Smooth muscle cell of the brain vasculature (primary cell): Measurements from ENCODE around the gene CDYL.

Experiments used
- DNase-seq: peaks from one replicate; pipeline ENCODE4 v3.0.0-alpha.2; 2012; ENCODE audit warnings: low read depth, low spot score

CDYL gene

DNA sequence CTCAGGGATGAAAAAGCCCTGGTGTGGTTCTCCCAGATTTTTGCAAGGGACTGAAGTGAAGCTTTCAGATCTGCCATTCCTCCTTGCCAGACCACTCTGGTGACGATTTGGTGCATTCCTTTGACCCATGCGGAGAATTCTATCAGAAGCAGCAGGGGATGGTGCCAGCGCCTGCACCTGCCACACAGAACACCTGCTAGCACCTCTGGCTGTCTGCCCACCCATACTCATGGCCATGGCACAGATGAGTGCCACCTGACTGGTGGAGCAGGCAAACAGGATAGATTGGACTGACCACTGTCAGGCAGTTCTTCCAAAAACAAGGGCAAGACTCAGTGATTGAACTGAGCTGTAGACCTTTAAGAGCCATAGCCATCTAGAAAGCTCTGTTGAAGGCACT, 107.1 kb downstream of the CDYL start:
- no peak for DNase-seq

DNA sequence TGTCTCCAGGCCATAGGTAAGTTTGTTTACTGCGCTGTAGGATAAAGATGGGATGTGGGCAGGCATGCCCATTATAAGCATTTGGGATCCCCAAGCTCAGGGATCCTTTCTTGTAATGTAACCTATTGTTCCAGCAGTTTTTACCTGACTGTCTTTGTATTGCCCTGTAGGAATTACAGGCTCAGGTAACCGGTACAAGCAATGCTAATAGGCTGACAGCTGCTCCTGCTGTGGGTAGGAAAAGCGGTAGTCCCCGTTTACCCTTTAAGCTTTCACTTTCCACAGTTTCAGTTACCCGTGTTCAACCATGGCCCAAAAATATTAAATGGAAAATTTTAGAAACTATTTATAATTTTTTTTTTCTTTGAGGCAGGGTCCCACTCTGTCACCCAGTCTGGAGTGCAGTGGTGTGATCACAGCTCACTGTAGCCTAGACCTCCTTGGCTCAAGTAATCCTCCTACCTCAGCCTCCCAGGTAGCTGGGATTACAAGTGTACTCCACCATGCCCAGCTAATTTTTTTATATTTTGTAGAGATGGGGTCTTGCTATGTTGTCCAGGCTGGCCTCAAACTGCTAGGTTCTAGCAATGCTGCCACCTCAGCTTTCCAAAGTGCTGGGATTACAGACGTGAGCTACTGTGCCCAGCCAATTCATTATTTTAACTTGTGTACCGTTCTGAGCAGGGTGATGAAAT, 108.6 kb downstream of the CDYL start:
- no peak for DNase-seq

DNA sequence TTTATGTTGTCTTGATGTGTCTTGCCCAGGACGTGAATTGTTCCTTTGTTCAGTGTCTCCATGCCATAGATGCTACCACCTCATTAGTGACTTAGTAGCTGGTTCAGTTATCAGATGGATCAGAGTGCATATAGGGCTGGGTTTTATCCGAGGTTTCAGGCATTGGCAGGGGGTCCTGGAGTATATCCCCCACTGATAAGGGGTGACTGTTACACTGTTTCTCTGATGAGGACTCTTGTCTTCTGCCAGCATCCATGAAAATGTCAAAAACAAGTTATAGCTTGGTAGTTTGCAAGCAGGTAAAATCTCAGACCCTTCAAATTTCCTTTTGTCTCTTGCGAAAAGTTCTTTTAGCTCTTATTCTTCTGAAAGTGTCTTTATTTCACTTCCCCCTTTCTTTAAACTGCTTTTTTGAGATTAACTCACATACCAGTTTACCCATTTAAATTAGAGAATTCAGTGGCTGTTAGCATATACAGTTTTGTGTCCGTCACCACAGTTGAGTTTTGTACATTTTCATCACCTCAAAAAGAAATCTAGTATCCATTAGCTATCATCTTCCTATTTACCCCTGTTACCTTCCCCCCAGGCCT, 109.2 kb downstream of the CDYL start:
- DNase-seq: no peak

DNA sequence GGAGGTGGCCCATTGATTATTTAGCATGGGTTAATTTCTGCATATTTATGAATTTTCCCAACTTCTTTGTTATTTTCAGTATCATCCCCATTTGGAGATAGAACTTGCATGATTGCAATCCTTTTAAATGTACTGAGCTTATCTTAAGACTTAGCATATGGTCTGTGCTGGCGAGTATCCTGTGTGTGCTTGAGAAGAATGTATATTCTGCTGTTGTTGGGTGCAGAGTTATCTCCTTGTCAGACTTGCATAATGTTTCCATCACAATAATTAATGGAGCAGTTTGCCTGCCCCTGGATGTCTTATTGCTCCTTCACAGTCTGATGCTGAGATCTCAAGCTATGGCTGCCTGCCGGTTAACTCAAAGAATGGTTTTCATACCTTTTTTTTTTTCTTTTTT, 112.6 kb downstream of the CDYL start:
- DNase-seq: no peak

DNA sequence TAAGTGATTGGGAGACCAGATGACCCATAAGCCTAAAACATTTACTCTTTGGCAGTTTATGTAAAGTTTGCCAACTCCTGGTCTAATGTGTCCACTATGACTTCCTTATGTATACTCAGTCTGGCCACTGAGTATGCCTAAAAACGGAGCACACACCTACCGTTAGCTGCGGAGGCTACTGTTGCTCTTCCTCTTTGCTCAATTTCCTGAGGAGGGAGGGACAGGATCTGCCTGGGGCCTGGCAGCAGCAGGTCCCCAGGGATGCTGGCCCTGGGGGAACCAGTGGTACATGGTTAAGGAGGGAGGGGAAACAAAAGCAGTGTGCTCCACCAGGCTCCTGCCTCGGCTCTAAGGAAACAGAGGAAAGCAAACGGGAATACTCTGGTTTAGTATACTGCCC, 113.5 kb downstream of the CDYL start:
- DNase-seq: no peak

DNA sequence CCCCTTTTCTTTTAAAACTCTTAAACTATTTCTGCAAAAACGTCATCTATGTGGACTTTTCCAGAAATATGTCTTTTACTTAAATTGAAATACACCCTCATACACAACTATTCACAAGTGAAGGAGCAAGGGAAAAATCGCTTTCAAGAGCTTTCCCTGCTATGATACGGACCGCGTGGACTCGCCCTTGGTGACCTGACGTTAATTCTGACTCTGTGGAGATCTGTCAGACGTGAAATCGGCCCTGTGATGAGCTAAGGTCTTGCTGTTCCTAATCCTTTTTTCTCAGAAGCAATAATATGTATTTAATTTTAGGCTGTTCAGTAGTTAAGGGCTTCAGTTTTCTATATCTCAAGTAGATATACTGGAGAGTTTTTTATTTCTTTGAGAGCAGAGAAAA, 114.0 kb downstream of the CDYL start:
- no peak for DNase-seq

DNA sequence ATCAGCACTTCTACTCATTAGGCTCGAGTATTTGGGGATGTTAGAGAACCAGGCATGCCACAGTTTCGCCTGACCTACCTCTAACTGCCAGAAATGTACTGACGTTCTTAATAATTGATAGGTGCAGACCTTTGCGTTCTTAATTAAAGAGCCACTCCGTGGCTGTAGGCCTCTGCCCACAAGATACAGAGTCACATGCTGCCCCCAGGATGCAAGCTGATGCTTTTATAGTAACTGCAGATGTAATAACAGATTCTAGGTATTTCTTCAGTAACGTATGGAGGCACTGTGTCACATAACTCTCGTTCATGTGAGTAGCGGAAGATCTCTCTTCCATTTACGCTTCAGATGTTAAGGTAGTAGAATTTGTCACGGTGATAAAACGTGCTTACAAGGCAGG, 114.4 kb downstream of the CDYL start:
- DNase-seq: no peak

DNA sequence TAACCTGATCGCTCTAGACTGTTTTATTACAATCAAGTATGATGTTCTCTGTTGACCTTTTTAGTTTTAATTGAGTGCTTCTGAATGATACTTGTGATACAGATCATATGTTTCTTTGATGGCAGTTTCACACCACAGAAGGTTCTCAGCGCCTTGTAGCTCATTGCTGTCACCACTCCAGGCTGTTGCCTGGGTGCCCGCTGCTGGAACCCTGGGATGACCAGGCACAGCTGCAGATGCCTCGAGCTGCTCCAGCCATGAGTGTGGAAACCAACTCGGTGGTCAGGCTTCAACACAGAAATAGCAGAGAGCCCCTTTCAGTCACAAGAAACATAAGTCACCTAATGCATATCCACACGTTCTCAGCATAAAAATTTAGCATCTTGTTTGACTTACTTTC, 114.9 kb downstream of the CDYL start:
- no peak for DNase-seq

DNA sequence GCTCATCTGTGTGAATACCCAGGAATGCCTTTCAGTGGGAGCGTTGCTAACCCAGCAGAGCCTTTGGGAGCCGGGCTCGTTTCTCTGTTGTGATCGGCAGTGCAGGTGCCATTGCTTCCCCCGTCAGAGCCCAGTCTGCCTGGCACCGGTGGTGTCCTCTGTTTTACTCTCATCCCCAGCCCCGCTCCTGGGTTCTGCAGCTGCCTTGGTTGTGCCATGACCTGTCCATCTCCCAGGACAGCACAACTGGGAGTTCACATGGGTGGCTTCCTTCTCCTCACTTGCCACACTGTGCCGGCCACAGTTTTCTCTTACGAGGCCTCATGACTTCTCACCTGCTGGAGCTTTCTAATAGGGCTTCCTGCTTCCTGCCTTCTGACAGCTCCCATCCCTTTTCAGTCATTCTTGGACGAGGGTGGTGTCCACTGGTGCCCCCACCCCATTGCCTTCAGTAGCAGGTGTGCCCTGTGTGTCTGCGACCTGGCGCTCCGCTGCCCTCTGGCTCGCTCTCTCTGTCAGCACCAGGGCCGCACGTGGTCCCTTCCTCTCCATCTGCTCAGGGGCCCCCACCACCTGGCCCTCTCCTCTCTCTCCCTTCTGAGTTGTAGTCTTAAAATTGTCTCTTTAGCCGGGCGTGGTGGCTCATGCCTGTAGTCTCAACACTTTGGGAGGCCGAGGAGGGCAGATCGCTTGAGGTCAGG, 116.7 kb downstream of the CDYL start:
- DNase-seq: no peak

DNA sequence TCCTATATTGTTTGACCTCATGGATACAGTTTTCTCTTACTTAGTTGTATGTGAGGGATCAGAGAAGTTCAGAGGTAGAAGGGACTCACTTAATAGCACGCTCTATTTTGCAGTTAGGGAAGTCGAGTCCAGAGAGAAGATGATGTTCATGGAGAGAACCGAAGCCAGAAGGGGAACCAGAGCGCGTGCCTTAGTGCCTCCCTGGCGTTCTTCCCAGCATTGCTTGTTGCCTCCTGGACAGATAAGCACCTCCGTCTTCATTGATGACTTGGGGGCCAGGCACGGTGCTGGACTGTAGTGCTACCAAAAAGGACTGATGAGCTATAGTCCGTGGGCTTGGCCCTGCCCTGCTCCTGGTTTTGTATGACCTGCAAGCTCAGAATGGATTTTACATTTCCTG, 117.8 kb downstream of the CDYL start:
- no peak for DNase-seq

DNA sequence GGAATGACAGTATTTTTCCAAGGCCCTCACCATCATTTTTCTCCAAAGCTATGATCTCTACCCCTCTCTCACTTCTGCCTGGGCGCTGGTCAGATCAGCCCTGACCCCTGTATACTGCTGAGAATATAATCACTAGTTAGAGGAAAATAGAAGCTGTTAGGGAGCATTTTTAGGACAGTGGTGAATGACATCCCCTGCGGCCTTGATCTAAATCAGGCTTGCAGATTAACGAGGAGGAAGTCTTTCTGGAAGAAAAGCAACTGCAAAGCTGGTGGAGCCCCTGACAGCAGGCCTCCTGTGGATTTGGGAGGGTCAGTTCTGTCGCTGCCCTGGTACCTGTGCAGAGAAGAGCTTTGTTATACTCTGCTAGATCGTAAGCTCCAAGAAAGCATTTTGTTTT, 119.8 kb downstream of the CDYL start:
- no peak for DNase-seq

DNA sequence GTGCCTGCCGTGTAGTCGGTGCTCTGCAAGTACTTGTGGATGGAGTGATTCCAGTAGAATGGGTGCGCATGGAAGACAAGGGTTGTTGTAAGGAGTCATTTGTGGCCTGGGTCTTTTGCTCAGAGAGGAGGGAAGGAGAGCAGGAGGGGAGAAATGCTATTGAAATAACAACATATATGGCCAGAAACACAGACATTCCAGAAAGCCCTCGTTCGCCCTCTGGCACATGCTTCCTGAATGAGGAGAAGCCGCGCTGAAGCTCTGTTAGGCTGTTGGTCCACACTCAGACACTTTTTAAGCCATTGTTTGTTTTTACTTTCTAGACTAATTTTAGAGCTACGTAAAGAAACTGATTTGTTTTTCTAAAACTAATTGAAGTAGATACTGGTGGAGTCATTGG, 120.2 kb downstream of the CDYL start:
- DNase-seq: no peak

DNA sequence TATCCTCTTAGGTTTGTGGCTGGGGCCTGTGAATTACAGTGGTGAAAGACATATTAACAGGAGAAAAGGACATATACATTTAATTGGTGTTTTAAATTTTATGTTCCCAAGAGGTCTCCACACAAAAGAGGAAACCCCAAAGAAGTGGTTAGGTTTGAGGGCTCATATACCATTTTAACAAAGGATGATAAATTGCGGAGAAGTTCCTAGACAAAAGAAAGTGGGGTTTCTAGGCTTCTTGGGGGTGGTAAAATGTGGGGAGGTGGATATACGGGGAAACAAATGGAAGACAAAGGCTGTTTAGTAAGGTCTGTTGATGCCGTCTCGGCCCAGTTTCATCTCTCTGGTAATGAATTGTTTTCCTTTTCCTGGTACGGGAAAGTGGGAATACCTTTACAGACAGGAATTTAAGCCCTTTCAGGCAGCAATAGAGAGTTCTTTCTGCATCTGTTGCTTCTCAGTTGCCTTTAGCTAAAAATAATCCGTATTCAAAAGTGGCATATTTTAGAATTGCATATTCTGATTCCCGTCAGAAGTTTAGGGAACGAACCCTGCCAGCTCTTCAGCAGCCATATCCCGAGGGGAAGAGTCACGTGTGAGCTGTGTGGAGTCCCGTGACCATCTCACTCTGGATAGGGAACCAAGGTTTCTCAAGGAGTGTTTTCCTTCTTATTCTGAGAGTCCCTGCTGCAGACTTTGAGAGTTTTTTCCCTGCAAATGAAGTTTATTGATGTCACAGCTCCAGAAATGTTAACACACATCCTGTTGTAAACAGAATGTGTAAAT, 123.2 kb downstream of the CDYL start:
- DNase-seq: no peak

DNA sequence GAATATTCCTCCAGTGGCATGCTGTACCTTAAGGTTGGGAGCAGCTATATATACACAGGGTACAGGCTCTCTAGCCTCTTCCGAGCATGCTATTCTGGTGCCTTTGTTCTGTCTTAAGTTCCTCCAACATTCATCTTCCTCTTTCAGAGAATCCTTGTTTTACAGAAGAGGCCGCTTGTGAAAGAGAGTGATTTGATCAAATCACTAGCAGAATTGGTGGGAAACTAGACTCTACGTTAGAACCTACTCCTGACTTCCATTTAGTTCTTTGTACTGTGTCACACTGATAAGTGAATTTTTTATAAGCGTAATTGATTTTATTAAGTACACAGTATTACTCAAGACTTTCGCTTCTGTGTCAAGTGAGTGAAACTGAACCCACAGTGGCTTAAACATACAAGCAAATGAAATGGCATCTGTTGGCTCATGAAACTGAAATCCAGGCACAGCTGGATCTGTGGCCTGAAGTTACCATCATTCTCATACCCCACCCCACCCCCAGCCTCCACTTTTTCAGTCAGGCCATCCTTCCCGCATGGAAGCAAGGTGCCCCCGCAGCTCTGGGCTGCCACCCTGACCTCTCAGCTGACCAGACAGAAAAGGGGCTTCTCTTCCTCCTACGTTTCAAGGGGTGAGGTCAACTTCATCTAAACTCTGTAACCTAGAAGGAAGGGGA, 125.3 kb downstream of the CDYL start:
- no peak for DNase-seq

DNA sequence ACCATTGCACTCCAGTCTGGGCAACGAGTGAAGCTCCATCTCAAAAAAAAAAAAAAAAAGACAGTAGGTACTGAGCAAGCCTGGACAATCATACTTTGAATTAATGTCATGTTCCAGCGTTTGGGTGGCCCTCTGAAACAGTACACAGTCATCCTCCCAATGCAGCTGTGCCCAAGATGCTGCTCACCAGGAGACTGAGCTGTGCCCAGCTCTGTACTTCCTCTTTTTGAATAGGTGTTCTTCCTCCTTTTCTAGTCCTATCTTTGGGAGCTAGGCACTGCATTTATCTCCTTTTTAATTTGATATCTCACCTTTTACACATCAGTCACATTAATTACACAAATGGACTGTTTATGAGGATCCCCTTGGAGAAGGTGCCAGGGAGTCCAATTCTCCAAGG, 126.2 kb downstream of the CDYL start:
- DNase-seq: no peak

DNA sequence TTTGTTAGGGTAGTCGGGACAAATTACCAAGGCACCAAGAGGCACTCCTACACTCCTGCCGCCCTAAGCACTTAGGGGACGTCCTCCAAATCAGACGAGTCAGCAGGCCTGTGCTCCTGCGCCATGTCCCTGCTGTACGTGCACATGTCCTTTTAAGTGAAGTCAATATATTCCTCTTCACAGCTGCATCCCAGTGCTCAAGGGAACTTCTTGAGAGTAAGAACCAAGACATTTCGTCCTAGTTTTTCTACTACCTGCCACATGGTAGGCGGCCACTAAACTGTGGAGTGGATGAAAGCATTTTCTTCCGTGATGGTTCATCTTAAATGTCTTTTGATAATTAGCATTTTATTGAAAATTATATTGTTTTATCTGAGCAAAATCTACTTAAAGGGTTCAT, 126.9 kb downstream of the CDYL start:
- no peak for DNase-seq

DNA sequence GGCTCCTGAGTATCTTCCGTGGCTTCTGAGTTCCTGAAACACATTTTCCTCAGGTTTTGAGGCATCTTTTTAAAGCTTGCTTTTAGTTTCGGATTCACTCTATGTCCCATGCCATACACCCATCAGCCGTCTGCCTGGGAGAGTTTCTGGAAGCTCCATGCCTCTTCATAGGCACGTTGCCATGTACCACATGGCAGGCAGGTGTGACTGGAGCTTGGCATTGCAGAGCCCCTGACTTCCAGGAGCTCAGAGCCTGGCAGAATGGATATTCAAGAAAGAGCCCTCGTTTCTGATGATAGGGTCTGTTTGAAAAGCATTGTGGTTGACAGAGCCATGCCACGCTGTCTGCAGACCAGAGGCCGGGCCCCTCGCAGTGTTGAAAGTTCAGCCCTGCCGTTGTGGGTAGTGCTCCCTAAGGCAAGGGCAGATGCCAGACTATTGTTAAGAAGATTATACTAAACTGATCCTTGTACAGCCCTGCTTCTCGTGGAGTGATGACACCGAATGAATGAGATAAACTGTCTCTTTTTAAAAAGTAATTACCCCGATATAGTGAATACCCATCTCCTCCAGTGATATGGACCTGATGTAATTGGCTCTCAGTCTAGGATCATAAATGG, 127.7 kb downstream of the CDYL start:
- no peak for DNase-seq

DNA sequence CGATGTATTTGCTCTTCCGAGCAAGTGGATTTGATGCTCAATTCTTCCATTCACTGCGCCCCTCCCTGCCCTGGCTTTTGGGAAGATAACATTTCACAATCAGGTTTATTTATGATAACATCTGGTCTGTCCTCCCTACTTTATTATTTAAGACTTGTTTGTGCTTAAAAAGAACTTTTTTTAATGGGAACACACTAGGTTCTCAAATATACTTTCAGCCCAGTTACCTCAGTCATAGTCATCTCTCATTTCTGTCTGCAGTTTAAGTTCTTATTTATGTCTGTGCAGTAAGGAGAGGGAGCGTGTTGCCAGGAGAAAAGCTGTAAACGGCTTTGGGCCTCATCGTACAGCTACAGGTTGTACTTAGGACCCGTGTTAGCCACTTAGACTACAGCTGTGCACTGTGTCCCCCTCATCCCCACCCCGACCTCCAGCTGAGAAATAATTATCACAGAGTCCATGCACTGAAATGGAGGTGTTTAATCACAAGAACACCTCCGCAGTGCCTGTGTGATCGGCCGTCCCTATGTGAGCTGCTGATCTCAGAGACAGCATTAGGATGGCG, 128.3 kb downstream of the CDYL start:
- no peak for DNase-seq

DNA sequence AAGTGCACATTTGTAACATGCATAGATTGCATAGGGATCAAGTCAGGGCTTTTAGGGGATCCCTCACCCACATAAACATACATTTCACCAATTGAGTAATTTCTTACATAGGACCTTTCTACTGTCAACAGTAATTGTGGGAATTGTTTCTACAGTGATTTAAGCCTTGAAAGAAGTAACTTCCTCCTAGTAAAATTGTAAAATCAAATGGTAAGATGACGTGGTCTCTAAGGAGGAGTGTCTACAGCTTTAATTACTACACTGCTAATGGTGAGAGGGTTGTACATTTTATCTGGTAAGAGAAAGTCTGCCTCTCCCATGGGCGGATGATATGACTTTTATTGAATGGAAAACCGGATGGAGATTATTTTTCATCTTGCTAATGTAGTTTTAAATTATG, 129.6 kb downstream of the CDYL start:
- no peak for DNase-seq

DNA sequence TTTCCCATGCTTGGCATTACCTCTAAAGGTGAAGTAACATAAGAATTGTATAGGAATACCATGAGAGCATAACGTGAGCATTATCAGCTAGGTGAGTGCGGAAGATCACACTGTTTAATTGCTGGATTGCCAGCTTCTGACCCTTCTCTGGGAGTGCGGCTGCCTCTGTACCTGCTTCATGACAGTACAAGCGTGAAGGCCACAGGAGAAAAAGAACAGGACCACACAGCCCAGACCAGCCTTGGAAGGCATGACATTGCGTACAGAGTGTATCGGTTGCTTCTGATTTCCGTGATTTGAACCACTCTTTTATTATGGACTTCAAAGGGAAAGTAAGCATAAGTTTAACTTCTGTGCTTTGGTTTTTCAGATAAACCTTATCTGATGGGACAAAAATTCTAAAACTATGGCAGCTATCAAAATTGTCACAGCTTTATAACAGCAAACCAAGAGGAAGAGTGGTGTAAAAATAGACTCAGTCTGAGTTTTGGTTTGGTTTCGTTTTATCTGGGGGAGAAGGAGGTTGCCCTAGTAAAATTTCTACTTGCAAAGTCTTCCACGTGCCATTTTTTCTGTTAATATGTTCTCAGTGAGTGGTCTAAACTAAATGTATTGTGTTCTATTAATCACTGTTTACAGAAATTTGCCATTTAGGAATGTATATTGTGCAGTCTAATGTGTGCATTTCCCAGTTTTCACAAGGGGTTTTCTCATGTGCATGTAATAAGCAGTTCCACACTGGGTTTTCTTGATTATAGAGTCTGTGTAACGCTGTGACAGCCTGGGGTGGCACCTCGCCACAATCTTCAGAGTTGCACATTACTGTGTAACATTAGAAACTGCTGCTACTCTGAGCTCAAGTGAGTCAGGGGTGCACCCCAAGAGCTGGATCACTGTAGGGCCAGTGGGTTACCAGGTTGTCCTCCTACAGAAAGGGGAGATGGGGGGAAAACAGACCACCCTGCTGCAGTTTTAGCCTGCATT, 130.4 kb downstream of the CDYL start:
- DNase-seq: no peak
